ENCODE results near the gene ZBTB20. TPM values are rescaled to one million over a fixed set of nuclear protein-coding genes. Genes with fewer than 3 reads are reported as not detected.
A peak's percentile ranks its signal among the peaks of the same experiment; 100 is the strongest.

Gene ZBTB20
- polyA plus RNA-seq, 1 donor from 2014 or later = 42.6 TPM

GRCh38 chr3:114650808-114651207, 496.3 kb downstream of the ZBTB20 start:
- peak overlapping the region in 1 of 3 donors; percentile 46 for H3K27ac Mint-ChIP-seq
- peaks cover 0 to 3% (median 0%) of the 10 kb centered on the region in 3 donors for H3K9me3 Mint-ChIP-seq
- peaks cover 2% of the 10 kb centered on the region for H3K36me3 Mint-ChIP-seq
- no peaks in the 10 kb centered on the region for H3K27me3 Mint-ChIP-seq
- H3K4me3 Mint-ChIP-seq = no peak overlapping the region
- peaks cover 0 to 3% (median 1%) of the 10 kb centered on the region in 3 donors for H3K4me1 Mint-ChIP-seq

DNA sequence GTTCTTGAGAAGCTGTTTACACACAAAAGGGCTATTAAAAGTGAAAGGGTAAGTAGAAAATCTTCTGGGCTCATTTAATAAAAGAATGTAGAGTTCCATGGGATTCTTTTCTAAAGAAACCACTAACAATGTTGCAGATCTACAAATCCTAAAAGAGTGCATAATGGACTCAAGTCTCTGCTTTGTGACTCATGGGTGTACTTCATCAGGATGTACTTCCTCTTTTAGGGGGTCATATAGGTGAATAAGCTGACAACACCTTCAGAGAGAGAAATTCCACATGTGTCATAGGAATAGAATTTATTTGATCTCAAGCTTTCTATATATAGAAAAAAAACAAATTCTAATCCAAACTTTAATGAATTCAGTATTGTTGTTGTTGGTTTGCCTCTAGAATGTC, 497.8 kb downstream of the ZBTB20 start:
- no peak overlapping the region for H3K4me3 Mint-ChIP-seq
- peaks cover 0 to 3% (median 1%) of the 10 kb centered on the region in 3 donors for H3K4me1 Mint-ChIP-seq
- H3K36me3 Mint-ChIP-seq = peaks cover 5% of the 10 kb centered on the region
- H3K27ac Mint-ChIP-seq = no peak overlapping the region
- no peaks in the 10 kb centered on the region for H3K27me3 Mint-ChIP-seq
- H3K9me3 Mint-ChIP-seq = peaks cover 0 to 3% (median 0%) of the 10 kb centered on the region in 3 donors

DNA sequence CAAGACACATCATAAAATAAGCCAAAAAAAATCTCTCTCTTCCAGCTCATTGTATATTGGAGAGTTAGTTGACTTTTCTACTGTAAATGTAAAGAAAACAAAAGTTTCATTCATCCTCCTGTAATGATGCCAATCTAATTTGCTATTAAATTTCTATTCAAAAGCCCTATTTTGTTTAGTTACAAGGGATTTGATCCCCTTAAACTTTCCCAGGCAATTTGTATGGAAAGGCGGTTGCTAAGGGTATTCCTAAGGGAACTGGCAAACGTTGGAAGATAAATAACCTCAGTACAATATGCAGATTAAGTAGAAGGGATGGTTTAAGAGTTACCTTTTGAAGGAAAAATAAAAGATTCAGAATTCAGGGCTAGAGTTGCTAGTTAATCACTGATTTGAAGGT, 500.6 kb downstream of the ZBTB20 start:
- peaks cover 9% of the 10 kb centered on the region for H3K36me3 Mint-ChIP-seq
- no peaks in the 10 kb centered on the region for H3K9me3 Mint-ChIP-seq
- no peak overlapping the region for H3K27ac Mint-ChIP-seq

GRCh38 chr3:114645392-114645791, 501.7 kb downstream of the ZBTB20 start:
- no peak overlapping the region for H3K4me3 Mint-ChIP-seq
- peaks cover 0 to 1% (median 0%) of the 10 kb centered on the region in 3 donors for H3K4me1 Mint-ChIP-seq
- H3K27me3 Mint-ChIP-seq = no peaks in the 10 kb centered on the region
- no peaks in the 10 kb centered on the region for H3K9me3 Mint-ChIP-seq
- H3K27ac Mint-ChIP-seq = no peak overlapping the region
- H3K36me3 Mint-ChIP-seq = peaks cover 10% of the 10 kb centered on the region

More for the DNA sequence above, 500.6 kb downstream of the ZBTB20 start:
- H3K27me3 Mint-ChIP-seq = no peaks in the 10 kb centered on the region
- peaks cover 0 to 1% (median 0%) of the 10 kb centered on the region in 3 donors for H3K4me1 Mint-ChIP-seq
- H3K4me3 Mint-ChIP-seq = no peak overlapping the region

GRCh38 chr3:114644367-114644766, 502.7 kb downstream of the ZBTB20 start:
- Mint-ChIP-seq H3K4me3 (no peak overlapping the region), H3K4me1 (peaks cover 0 to 1% (median 0%) of the 10 kb centered on the region in 3 donors), H3K9me3 (peaks cover 0 to 4% (median 1%) of the 10 kb centered on the region in 3 donors), H3K36me3 (peaks cover 14% of the 10 kb centered on the region), H3K27me3 (no peaks in the 10 kb centered on the region), H3K27ac (no peak overlapping the region)

DNA sequence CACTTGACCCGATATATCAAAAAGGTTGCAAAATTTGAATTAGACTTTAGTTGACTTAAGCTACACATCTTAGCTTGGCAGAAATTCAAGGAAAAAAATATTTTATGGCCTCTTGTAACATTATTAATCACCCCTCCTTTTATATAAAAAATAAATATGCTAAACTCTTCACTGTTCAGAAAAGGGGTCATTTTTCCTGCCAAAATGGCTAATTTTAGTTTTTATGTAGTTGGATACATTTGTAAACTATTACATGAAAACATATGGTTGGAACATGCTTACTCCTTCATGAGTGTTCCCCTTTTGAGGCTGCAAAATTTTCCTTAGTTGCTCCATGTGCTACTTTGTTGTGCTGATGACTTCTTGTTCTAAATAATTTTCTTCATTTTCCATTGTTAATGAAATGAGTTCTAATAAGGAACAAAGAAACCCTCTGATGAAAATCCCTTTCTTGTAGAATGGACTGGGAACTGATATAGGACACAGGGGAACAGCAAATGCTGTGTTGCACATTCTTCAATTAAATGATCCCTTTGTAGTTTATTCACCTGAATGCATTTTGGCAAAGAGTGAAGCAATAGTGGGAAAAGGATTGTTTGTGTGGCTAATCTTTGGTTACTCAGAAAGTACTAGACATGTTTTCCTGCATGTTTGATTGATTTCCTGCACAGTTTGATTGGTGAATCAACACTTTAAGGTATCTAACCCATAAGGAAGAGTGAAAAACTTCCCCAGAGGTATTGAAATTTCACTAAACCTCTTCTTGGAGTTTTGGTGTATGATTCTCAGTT, 503.9 kb downstream of the ZBTB20 start:
- peaks cover 1 to 6% (median 4%) of the 10 kb centered on the region in 3 donors for H3K9me3 Mint-ChIP-seq
- no peak overlapping the region for H3K4me3 Mint-ChIP-seq
- no peaks in the 10 kb centered on the region for H3K27me3 Mint-ChIP-seq
- no peak overlapping the region for H3K27ac Mint-ChIP-seq
- peaks cover 14% of the 10 kb centered on the region for H3K36me3 Mint-ChIP-seq
- H3K4me1 Mint-ChIP-seq = no peaks in the 10 kb centered on the region

- Mint-ChIP-seq H3K27ac (peak overlapping the region in 1 of 3 donors; percentile 47), H3K36me3 (peaks cover 21% of the 10 kb centered on the region), H3K4me3 (no peak overlapping the region), H3K9me3 (peaks cover 3 to 19% (median 6%) of the 10 kb centered on the region in 3 donors), H3K4me1 (no peaks in the 10 kb centered on the region), H3K27me3 (no peaks in the 10 kb centered on the region)
These were observed 507.0 kb downstream of the ZBTB20 start for GRCh38 chr3:114640126-114640525.

GRCh38 chr3:114639171-114639570, 507.9 kb downstream of the ZBTB20 start:
- Mint-ChIP-seq H3K4me3 (no peak overlapping the region), H3K4me1 (no peaks in the 10 kb centered on the region), H3K9me3 (peaks cover 3 to 19% (median 6%) of the 10 kb centered on the region in 3 donors), H3K27ac (no peak overlapping the region), H3K36me3 (peaks cover 21% of the 10 kb centered on the region), H3K27me3 (no peaks in the 10 kb centered on the region)

GRCh38 chr3:114635878-114636277, 511.2 kb downstream of the ZBTB20 start:
- Mint-ChIP-seq H3K4me3 (no peak overlapping the region), H3K9me3 (peaks cover 3 to 19% (median 6%) of the 10 kb centered on the region in 3 donors), H3K4me1 (peaks cover 0 to 1% (median 0%) of the 10 kb centered on the region in 3 donors), H3K36me3 (peaks cover 15% of the 10 kb centered on the region), H3K27ac (no peak overlapping the region), H3K27me3 (no peaks in the 10 kb centered on the region)

DNA sequence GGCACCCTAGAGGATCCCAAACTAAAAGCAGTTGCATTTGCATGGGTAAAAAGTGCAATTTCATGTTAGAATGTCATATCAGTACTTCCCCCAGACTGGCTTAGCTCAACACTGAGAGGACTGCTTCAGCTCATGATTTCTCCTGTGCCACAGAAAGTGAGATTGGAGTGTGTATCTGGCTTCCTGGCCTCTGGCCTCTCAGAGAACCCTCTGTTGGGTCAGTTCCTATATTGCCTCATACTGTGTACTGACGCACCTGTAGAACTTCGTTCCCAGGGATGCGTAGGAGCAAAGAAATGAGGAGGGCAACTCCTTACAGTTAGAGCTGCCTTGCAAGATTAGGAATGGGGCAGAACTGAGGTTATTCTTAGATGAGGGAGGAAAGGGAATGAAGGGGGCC, 512.5 kb downstream of the ZBTB20 start:
- Mint-ChIP-seq H3K27ac (no peak overlapping the region), H3K27me3 (no peaks in the 10 kb centered on the region), H3K36me3 (peaks cover 12% of the 10 kb centered on the region), H3K4me1 (peaks cover 0 to 1% (median 0%) of the 10 kb centered on the region in 3 donors), H3K9me3 (peaks cover 2 to 19% (median 2%) of the 10 kb centered on the region in 3 donors), H3K4me3 (no peak overlapping the region)

DNA sequence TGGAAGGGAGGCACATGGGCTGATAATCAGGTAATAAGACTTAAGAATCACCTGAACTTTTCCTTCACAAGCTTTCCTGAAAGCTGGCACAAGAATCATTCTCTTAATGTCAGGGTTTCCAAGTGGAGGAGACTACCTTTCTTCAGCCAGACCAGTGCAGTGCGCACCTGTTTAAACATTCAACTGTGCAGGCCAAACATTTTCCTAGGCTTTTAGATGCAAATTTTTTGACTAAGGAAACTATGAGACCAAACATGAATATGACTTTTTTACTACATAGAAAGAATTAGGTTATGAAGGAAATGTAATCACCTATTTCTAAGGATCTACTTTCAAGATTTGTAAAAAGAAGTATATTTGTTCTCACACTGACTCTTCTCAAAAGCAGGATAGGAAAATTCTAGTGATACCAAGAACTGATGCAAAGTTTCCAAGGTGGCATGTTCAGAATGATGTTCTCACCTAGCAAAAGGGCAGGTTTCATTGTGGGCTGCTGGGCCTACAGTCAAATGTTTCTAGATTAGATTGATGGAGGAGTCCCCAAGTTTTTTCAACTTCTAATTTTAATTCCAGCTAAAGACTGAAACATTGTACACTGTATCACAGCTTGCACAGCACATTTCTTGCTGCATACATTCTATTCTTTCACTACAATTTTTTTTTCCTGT, 514.2 kb downstream of the ZBTB20 start:
- Mint-ChIP-seq H3K4me3 (no peak overlapping the region), H3K27me3 (no peaks in the 10 kb centered on the region), H3K4me1 (peaks cover 0 to 3% (median 1%) of the 10 kb centered on the region in 3 donors), H3K27ac (peak overlapping the region in 1 of 3 donors; percentile 60), H3K9me3 (peaks cover 2 to 13% (median 2%) of the 10 kb centered on the region in 3 donors), H3K36me3 (peaks cover 12% of the 10 kb centered on the region)

DNA sequence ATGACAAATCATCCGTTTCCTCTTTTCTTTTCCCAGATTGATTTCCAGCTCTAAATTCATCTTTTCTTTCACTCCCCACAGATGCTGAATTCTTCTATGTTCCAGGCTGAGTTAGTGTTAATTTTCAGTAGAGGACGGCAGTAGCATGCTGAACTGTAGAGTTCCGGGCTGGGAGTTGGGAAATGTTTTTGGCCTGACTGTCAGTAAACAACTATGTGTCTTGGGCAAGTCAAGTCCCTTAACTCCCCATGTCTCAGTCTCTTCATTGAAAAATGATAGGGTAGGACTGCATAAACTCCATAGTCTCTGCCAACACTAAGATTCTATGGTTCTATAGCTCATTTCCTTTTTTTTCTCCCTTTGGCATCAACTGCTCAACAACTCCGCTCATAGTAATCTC, 519.3 kb downstream of the ZBTB20 start:
- H3K9me3 Mint-ChIP-seq = no peaks in the 10 kb centered on the region
- H3K27ac Mint-ChIP-seq = no peak overlapping the region
- peaks cover 18 to 25% (median 19%) of the 10 kb centered on the region in 3 donors for H3K4me1 Mint-ChIP-seq
- H3K4me3 Mint-ChIP-seq = no peak overlapping the region
- H3K27me3 Mint-ChIP-seq = no peaks in the 10 kb centered on the region
- peaks cover 11% of the 10 kb centered on the region for H3K36me3 Mint-ChIP-seq

GRCh38 chr3:114626751-114627150, 520.3 kb downstream of the ZBTB20 start:
- Mint-ChIP-seq H3K4me3 (no peak overlapping the region), H3K4me1 (peaks cover 18 to 25% (median 20%) of the 10 kb centered on the region in 3 donors), H3K27me3 (no peaks in the 10 kb centered on the region), H3K9me3 (no peaks in the 10 kb centered on the region), H3K27ac (no peak overlapping the region), H3K36me3 (peaks cover 16% of the 10 kb centered on the region)

DNA sequence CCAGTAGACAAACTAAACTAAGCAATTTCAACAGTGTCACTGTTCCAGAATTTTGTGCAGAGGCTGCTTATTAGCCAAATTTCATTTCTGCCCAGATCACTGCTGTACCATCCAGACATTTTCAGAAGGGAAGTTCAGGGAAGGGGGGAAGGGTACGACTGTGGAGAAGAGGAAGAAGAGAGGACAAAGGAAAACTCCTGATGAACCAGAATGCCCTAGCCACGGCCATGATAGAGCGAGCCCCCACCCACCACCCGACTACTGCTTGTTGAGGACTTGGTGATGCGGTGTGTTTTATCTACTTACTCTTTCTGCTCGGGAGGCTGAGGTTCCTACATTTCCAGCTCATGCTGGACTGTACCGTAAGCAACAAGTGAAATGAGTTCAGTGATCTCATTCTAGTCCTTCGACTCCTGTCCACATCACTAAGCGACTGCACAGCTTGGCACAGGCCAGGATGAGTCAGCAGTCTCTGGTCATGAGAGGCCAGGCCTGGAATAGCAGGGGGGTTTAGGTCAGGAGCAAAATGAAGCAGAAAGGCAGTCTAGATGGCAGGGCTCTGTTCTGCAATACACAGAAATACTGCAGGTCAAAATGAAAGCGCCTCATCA, 522.4 kb downstream of the ZBTB20 start:
- Mint-ChIP-seq H3K27me3 (no peaks in the 10 kb centered on the region), H3K36me3 (peaks cover 13% of the 10 kb centered on the region), H3K27ac (no peak overlapping the region), H3K9me3 (no peaks in the 10 kb centered on the region), H3K4me3 (peak overlapping the region in 2 of 4 donors; percentile 60 to 63), H3K4me1 (peaks cover 18 to 25% (median 20%) of the 10 kb centered on the region in 3 donors)

GRCh38 chr3:114624047-114624445, 523.0 kb downstream of the ZBTB20 start:
- Mint-ChIP-seq H3K9me3 (no peaks in the 10 kb centered on the region), H3K4me1 (peaks cover 18 to 25% (median 20%) of the 10 kb centered on the region in 3 donors), H3K27ac (no peak overlapping the region), H3K36me3 (peaks cover 13% of the 10 kb centered on the region), H3K4me3 (peak overlapping the region in 1 of 4 donors; percentile 63), H3K27me3 (no peaks in the 10 kb centered on the region)

Measured in IgD-negative memory B cell (primary cell).